ENCODE measurements around the gene ALKBH4. TPM values are rescaled to one million over a fixed set of nuclear protein-coding genes. Genes with fewer than 3 reads are reported as not detected.
"Not testable (repeated sequence)": the region's sequence is repeated elsewhere in the genome, so short reads cannot be mapped to it uniquely, and the experiment has no call there.

The ALKBH4 gene
- total RNA-seq, 1 donor from 2014 or later = 25.5 TPM

DNA sequence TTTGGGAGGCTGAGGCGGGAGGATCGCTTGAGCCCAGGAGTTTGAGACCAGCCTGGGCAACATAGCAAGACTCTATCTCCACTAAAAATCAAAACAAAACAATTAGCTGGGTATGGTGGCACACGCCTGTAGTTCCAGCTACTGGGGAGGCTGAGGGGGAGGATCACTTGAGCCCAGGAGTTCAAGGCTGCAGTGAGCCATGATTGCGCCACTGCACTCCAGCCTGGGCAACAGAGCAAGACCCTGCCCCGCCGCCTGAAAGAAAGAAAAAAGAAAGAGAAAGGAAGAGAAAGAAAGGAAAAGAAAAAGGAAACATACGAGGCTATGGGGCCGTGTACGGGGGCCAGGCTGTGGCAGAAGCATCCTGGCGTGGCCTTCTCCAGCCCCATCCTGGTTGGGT is 9.7 kb downstream of the ALKBH4 start:
- not testable (repeated sequence) for DNase-seq

DNA sequence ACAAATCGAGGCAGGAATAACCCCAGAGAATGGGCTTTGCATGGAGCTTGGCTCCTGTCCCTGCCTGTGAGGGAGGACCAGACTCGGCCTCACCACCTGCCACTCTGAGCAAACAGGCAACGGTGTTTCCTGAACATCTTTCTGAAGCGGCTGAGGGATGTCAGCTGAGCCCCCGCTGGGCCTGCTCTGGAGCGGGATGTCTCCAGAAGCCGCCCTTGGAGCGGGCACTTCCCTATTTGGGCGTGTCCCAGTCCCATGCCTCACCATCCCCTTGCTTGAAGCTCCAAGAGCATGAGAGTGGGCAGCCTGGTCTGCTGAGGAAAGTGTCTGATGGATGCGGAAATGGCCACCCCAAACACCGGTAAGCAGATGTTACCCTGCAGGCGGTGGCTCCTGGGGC is 10.2 kb downstream of the ALKBH4 start:
- no peak for DNase-seq

DNA sequence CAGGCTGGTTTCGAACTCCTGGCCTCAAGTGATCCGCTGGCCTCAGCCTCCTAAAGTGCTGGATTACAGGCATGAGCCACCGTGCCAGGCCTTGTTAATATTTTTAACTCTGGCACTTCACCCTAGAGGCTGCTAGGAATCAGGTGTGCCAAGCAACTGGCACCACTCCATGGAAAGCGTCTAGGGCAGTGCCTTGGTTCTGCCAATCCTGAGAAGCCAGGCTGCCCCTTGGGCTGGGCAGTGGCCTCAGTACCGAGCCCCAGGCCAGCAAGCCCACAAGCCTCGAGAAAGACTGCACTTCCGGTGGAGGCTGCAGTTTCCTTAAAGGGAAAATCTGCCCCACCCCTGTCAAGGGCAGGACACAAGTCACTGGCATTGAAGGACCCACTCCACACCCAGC is 11.3 kb downstream of the ALKBH4 start:
- DNase-seq = no peak

DNA sequence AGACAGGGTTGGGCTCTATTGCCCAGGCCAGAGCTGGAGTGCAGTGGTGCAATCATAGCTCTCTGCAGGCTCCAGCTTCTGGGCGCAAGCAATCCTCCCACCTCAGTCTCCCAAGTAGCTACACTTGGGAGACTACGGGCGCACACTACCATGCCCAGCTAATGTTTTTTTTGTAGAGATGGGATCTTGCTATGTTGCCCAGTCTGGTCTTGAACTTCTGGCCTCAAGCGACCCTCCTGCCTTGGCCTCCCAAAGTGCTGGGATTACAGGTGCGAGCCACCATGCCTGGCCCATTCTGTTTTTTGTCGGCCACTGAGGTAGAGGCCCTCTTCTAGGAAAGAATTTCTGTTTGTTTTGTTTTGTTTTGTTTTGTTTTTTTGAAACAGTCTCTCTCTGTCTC is 12.2 kb downstream of the ALKBH4 start:
- no peak for DNase-seq

DNA sequence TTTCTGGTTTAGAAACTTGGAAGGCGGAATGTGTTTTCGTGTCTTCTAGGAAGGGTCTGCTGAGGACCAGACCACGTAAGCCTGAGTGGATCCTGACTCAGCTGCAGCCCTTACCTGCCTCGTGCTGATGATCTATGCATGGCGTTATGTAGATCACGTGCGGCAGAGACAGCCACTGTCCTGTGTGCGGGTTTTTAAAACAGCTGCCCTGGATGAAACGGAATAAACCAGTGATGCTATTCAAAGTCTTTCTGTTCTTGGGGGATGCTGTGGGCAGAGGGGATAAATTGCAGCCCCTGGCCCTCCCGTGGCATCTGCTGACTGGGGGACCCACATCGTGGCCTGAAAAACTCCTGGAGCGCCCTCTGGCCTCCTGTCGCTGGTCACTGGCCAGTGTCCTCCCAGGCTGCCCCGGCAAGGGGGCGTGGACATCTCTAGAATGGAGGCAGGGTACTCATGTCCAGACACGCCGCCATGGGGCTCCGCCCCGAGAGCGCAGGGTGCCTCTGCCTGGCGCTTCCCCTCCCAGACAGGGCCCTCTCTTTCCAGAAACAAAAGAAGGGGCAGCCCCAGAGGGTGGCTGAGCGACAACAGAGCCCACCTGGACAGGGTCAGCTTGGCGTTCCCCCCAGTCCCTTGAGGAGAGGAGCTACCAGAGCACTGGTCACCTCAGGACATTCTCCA is 13.2 kb downstream of the ALKBH4 start:
- DNase-seq = peak; percentile 43

DNA sequence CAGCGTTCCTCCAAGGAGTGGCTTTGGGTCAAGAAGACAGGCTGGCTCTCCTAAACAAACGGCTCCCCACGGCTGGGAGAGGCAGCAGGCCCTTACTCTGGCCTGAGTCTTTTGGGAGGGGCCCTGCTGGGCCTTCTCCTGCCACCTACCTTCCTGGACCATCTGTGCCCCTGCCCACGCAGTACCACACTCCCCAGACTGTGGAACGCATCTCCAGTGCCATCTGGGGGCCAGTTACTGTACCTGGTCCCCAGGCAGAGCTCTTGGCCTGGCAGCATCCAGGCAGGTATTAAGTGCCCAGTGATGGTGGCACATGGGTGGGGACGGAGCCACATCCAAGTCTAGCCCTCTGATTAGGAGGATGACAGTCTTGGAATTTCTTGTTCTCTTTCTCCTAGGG is 14.4 kb downstream of the ALKBH4 start:
- DNase-seq = peak; percentile 44

DNA sequence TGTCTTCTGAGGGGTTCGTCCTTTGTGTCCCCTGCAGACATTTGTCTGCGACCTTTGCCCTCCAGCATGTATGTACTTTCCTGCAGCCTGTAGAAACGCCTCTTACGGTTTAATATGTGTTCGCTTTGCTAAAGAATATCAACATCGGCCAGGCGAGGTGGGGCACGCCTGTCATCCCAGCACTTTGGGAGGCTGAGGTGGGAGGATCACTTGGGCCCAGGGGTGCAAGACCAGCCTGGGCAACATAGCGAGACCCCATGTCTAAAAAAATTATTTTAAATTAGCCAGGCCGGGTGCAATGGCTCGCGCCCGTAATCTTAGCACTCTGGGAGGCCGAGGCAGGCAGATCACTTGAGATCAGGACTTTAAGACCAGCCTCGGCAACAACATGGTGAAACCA is 15.5 kb downstream of the ALKBH4 start:
- no peak for DNase-seq

DNA sequence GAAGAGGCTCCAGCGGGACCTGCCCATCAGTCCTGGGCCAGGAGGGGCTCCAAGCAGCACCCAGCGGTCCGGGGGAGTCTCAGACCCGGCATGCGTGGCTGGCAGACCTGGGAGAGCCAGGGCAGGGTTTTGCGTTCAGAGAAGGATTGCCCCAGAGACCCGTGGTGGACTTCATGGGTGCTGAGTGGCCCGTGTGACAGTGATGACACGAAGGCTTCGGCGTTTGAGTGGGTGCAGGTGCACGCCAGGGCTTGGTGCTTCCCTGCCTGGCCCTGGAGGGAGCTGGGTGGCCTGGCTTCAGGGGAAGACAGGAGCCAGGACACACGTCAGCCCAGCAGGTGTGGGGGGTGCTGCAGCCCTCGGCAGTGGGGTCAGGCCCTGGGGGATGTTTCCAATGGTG is 17.4 kb downstream of the ALKBH4 start:
- DNase-seq = no peak

DNA sequence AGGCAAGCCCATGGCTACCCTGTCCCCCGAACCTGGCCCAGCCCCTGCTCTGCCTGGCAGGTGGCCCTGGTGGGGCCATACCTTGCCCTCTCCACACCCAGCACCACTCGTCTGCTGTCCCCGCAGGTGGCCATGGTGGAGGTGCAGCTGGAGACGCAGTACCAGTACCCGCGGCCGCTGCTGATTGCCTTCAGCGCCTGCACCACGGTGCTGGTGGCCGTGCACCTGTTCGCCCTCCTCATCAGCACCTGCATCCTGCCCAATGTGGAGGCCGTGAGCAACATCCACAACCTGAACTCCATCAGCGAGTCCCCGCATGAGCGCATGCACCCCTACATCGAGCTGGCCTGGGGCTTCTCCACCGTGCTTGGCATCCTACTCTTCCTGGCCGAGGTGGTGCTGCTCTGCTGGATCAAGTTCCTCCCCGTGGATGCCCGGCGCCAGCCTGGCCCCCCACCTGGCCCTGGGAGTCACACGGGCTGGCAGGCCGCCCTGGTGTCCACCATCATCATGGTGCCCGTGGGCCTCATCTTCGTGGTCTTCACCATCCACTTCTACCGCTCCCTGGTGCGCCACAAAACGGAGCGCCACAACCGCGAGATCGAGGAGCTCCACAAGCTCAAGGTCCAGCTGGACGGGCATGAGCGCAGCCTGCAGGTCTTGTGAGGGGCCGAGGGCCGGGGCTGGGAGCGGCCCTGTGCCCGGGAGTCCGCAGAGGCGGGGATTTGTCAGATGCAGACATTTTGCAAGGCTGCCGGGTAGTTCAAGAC is 18.1 kb downstream of the ALKBH4 start:
- DNase-seq = no peak

DNA sequence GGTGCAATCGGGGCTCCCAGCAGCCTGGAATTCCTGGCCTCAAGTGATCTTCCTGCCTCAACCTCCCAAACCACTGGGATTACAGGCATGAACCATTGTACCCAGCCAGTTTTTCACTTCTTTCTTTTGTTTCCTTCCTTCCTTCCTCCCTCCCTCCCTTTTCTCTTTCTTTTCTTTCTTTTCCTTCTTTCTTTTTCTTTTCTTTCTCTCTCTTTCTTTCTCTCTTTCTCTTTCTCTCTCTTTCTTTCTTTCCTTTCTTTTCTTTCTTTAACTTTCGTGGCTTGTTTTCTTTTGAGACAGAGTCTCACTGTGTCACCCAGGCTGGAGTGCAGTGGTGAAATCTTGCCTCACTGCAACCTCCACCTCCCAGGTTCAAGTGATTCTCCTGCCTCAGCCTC is 19.0 kb downstream of the ALKBH4 start:
- no peak for DNase-seq

DNA sequence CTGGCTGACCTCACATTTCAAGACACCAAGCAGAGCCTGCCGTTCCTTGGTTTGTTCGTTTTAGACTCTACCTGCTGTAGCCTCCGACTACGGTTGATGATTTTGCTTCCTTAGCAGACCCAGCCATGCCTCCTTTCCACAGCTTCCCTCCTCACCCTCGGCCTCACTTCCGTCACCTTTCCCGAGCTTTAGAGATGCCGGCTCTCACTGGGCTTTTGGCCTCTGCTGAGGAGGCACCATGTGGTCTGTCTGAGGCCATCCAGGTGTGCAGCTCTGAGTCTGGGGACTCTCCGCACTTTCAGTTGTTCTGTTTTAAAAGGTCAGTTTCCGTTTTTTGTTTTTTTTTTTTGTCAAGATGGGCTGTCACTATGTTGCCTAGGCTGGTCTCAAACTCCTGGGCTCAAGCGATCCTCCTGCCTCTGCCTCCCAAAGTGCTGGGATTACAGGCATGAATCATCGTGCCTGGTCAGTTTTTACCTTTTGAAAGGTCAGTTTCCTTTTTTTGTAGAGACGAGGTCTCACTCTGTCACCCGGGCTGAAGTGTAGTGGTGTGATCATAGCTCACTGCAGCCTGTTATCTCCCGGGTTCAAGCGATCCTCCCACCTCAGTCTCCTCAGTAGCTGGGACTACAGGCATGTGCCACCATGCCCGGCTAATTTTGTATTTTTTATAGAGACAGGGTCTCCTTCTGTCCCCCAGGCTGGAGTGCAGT is 19.5 kb downstream of the ALKBH4 start:
- DNase-seq = no peak

DNA sequence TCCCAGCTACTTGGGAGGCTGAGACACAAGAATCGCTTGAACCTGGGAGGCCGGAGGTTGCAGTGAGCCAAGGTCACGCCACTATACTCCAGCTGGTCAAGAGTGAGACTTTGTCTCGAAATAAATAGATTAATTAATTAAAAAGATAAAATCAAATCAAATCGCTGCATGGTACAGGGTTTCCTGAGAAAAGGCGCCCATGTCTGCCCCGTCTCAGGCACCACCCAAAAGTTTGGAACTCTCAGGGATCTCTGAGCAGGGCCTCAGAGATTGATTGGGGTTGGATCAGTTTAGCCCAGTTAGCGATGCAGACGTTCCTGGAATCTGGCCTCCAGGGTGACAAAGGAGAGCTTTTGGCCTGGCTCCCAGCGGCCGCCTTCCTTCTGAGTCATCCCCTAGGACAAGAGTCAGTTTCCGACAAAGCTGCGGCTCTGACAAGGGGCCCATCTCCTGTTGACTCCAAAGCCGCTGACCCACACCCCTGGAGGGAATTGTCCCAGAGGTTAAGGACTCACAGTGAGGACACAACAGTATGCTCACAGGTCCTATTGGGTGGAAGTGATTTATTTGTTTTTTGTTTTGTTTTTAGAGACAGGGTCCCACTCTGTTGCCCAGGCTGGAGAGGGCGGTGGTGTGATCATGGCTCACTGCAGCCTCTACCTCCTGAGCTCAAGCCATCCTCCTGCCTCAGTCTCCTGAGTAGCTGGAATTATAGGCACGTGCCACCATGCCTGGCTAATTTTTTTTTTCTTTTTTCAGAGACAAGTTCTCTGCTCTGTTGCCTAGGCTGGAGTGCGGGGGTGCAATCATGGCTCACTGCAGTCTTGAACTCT is 24.5 kb downstream of the ALKBH4 start:
- DNase-seq = peak; percentile 94

DNA sequence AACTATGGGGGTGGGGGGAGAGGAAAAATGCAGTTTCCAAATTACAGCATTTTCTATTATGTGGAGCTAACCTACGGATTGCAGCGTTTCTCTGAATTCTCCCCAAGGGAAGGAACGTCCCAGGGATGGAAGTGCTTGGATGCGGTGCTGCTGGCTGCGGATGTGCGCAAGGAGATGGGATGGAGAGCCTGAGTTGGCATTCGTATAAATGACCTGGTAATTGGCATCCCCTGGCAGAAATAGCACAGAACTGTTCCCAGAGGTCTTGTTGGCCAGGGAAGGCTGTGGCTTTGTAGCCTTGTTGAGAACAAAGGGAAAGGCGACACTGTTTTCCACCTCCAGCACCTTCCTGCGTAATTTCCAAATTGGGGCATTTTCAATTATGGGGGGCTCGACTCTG is 28.5 kb downstream of the ALKBH4 start:
- DNase-seq = no peak

DNA sequence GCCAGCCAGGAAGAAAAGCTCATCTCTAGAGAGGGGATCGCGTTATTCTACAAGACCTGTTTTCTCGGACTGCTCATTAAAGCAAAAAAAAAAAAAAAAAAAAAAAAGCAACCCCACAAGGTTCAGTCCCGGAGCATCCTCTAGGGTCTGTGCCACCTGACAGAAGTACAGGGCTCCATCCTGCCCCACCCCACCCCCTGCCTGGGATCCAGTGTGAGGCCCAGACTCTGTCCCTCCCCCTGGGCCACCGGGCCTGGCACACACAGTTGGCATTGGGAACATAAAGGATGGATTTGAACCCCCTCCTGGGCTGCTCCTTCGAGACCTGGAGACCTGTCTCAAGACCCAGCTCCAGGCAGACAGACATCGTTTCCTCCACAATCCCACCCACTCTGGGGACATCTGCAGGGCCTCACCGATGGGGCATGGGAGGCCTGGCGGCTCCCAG is 30.6 kb downstream of the ALKBH4 start:
- DNase-seq = no peak

DNA sequence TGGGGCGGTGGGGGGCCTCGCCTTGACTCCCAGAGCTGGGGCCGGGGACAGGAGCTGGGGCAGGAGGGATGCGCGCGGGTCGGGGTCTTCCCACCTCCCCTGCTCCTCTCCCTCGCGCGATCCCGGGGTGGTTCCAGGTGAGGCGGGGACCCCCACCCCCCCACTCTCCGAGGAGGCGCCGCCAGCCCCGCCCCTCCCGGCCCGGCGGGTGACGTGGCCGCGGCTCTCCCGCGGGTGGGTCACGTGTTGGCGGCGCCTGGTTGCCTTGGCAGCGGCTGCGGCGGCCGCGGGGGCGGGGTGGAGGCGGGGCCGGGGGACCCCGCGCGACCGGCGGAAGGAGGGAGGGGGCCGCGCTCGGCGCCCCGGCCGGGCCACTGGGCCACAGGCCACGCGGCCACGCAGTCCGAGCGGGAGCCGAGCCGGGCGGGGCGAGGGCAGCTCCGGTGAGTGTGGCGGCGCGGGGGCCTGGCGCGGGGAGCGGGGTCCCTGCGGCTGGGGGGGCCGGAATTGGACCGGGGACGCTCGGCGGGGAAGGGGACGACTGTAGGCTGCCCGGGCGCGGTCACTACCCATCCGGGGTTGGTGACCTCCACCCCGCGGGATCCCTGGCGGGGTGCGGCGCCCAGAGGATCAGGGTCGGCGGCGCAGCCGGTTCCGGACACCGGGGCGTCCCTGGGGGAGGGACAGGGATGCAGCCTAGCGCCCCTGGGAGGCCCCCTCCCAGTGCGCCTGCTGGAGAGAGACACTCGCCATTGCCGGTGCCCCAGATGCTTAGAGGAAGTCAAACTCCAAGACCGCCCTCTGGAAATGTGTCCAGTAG is 31.2 kb downstream of the ALKBH4 start, which contains the start of gene ORAI2:
Gene ORAI2 (plus strand): TSS at position 357 of the 820 bp plus-strand sequence. CDS start 5,382 bp downstream, outside the sequence.
- peak; percentile 78 for DNase-seq

DNA sequence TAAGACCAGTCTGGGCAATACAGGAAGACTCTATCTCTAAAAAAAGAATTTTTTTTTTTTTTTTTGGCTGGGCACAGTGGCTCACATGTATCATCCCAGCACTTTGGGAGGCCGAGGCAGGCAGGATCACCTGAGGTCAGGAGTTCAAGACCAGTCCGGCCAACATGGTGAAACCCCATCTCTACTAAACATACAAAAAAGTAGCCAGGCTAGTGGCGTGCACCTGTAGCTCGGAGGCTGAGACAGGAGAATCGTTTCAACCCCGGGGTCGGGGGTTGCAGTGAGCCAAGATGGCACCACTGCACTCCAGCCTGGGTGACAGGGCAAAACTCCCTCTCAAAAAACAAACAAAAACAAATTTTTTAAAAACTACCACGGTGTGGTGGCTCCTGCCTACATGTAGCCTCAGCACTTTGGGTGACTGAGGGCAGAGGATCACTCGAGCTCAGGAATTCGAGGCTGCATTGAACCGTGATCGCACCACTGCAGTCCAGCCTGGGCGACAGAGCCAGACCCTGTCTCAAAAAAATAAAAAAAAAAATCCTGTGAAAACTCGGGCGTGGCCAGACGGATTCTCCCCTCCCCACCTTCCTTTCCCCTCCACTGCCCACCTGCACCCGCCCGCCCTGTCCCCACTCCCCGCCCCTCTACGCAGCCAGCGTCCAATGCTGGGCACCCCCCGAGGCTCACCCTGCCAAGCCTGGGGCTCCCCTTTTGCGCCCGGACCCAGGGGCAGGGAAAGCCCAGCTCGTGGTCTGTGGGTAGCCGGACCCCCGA is 32.0 kb downstream of the ALKBH4 start:
- no peak for DNase-seq

DNA sequence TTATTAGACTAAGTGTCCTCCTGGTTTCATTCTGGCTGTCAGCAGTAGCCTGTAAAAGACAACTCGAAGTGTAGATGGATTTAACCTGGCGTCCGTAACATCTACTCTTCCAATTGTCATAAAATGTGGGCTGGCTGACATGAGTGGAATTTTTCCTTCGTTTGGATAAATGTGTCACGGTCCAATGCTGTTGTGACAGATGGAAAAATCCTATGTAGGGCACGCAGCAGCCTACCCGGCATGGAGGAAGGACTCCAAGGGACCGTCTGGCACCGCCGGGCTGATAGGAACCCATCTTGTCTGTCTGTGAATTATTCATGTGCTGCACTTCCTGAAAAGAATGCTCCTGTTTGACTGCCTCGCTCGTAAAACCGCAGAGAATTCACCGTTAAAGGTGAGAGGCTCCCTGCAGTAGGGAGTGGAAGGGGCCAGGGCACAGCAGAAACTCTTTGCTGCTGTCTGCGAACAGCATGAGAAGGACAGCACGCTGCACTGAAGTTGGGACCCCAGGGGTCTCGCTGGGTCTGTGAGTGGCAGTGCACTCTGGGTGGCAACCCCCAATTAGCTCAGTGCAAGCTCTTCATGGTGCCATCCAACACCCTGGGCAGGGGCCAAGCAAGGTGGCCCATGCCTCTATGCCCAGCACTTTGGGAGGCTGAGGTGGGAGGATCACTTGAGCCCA is 32.9 kb downstream of the ALKBH4 start:
- DNase-seq = no peak

DNA sequence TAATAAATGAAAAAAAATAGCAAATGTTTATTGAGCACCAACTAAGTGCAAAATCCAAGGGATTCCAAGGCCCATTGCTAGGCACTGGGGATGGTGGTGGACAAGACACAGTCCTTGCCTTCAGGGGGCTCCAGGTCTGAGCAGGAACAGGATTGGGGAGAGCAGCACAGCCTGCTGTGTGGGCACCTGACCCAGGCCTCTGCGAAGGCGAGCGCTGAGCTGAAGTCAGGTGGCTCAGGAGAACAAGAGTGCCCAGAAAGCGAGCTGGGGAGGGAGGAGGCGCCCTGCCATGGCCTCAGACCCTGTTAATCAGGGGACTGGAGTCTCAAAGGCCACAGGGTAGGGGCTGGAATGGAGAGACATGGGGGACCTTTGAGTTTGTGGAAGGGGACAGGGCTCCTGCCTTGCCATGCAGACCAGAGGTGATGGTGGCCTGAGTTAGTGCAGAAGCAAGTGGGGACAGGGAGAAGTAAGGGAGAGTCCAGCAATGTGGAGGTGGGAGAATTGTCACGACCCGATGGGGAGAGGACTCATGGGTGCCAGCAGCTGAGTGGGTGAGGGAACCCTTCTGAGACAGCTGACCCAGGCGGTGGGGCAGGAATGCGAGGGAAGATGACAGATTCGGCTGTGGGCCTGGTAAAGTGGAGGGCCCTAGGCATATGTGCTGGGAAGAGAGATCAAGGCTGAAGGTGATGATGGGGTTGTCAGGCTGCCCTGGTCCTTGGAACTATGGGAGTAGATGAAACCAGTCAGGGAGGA is 35.3 kb downstream of the ALKBH4 start:
- no peak for DNase-seq

DNA sequence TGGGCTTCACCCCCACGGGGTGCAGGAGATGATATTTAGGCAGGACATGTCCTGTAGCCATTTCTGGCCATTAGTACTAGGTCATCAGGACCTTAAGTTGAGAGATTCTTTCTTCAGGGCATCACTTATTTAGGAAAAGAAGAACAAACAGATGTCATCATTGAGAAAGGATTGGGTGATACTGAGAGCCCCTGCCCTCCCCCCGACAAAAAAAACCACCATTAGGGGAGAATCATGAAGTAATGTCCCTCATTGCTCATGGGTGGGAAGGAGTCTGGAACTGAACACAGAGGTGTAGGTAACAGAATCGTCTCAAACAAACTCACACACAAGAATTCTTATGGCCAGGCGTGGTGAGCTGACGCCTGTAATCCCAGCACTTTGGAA is 37.7 kb downstream of the ALKBH4 start:
- no peak for DNase-seq
